Endothelial cell of umbilical vein (primary cell): ENCODE results near the gene GNAO1.

ENCODE experiments used
- CTCF ChIP-seq, 2 donors: IDR thresholded peaks; 1 replicate in 1 of 2; 2 replicates in 1 of 2; pipeline ENCODE4 v1.5.1; 2011; ENCODE audit warnings: low read length in 2 of 2, mild to moderate bottlenecking in 2 of 2, moderate library complexity in 2 of 2, control low read depth in 1 of 2, inconsistent platforms in 1 of 2, low read depth in 1 of 2; ENCODE audit not compliant: insufficient read depth in 1 of 2; ENCODE audit errors: extremely low read depth in 1 of 2
- EZH2 ChIP-seq: IDR thresholded peaks from 2 replicates; pipeline ENCODE4 v1.6.1; 2012; ENCODE audit warnings: borderline replicate concordance, low read depth, mild to moderate bottlenecking, moderate library complexity, low read length, inconsistent platforms; ENCODE audit not compliant: severe bottlenecking
- MYC ChIP-seq: IDR thresholded peaks from one replicate; pipeline ENCODE4 v1.6.1; 2011; ENCODE audit warnings: mild to moderate bottlenecking, low read depth, low read length
- POLR2A ChIP-seq: IDR thresholded peaks from 2 replicates; pipeline ENCODE4 v1.6.1; 2012; ENCODE audit warnings: low read depth, mild to moderate bottlenecking, control low read depth, low read length
- POLR2AphosphoS5 ChIP-seq: IDR thresholded peaks from 2 replicates; pipeline ENCODE4 v1.6.1; 2012; ENCODE audit warnings: low read depth, mild to moderate bottlenecking, control low read depth, low read length, moderate library complexity; ENCODE audit not compliant: insufficient read depth

GRCh38 chr16:56193951-56194726 lies 2.9 kb downstream of the GNAO1 start:
- TF ChIP-seq MYC (no peak), EZH2 (no peak), CTCF (IDR thresholded peaks at IDR 0.05; ENCODE audit: extremely low read depth in 1 of 2, insufficient read depth in 1 of 2, low read depth in 1 of 2, low read length in 2 of 2) (no peak), POLR2A (no peak), POLR2AphosphoS5 (no peak)
